Measurements from ENCODE around the gene POLR1A. TPM values are rescaled to one million over a fixed set of nuclear protein-coding genes. Genes with fewer than 3 reads are reported as not detected.

Gene POLR1A
- total and polyA plus RNA-seq, 2 of the 8 experiments (the other 6 are each of a cell fraction or from before 2014, with no cell fraction given) = 8.9 to 58.1 TPM

GRCh38 chr2:85994897-85995647, 110.6 kb downstream of the POLR1A start (continued):
- TF ChIP-seq BRCA1 (IDR thresholded peaks at IDR 0.05; ENCODE audit: low read depth, low read length) (no peak), GABPA (IDR thresholded peaks at IDR 0.05; ENCODE audit: borderline replicate concordance, insufficient read depth, low read length) (no peak), CHD1 (IDR thresholded peaks at IDR 0.05; ENCODE audit: low read depth, low read length) (no peak), JUND (IDR thresholded peaks at IDR 0.05; ENCODE audit: low read length) (no peak)

All from H1 (cell line).